Spleen (tissue), 11 donors: ENCODE measurements around the gene DRAXIN. TPM values are rescaled to one million over a fixed set of nuclear protein-coding genes. Genes with fewer than 3 reads are reported as not detected.

Experiments
- DNase-seq: peaks from one replicate; pipeline ENCODE4 v3.0.0-alpha.2; 2020
- H3K27ac ChIP-seq, 8 donors: fragments of 200-600 bp; sonication (generic) in 7 of 8; 1 replicate in 4 of 8; 2 replicates in 4 of 8; pipeline versions ENCODE4 v1.5.0 to v1.8.0; 2016 to 2021; ENCODE audit warnings: inconsistent platforms in 4 of 8, mild to moderate bottlenecking in 4 of 8, moderate library complexity in 1 of 8
- H3K27me3 ChIP-seq, 7 donors: fragments of 200-600 bp; sonication (generic) in 6 of 7; replicated peaks in 1 of 7; 1 replicate in 4 of 7; 2 replicates in 3 of 7; pipeline versions ENCODE4 v1.5.0 to v1.8.0; 2016 to 2021; ENCODE audit warnings: inconsistent platforms in 3 of 7, mild to moderate bottlenecking in 1 of 7
- H3K36me3 ChIP-seq, 6 donors: fragments of 200-600 bp; sonication (generic) in 5 of 6; 1 replicate in 4 of 6; 2 replicates in 2 of 6; pipeline versions ENCODE4 v1.5.0 to v1.8.0; 2016 to 2021; ENCODE audit warnings: inconsistent platforms in 2 of 6
- H3K4me1 ChIP-seq, 6 donors: fragments of 200-600 bp; sonication (generic) in 5 of 6; 1 replicate in 3 of 6; 2 replicates in 3 of 6; pipeline versions ENCODE4 v1.5.0 to v1.8.0; 2016 to 2021; ENCODE audit warnings: inconsistent platforms in 3 of 6
- H3K4me3 ChIP-seq, 8 donors: fragments of 200-600 bp; sonication (generic) in 7 of 8; 1 replicate in 4 of 8; 2 replicates in 4 of 8; pipeline versions ENCODE4 v1.5.0 to v1.8.0; 2016 to 2021; ENCODE audit warnings: inconsistent platforms in 4 of 8, mild to moderate bottlenecking in 4 of 8, moderate library complexity in 2 of 8
- H3K9me3 ChIP-seq, 8 donors: fragments of 200-600 bp; sonication (generic) in 7 of 8; 1 replicate in 4 of 8; 2 replicates in 4 of 8; pipeline versions ENCODE4 v1.5.0 to v1.8.0; 2016 to 2021; ENCODE audit warnings: inconsistent platforms in 4 of 8
- POLR2A ChIP-seq, 3 donors: fragments of 450-650 bp; IDR thresholded peaks; one replicate each; pipeline ENCODE4 v1.5.1; 2017; ENCODE audit warnings: antibody characterized with exemption in 3 of 3, mild to moderate bottlenecking in 1 of 3
- POLR2AphosphoS5 ChIP-seq, 3 donors: sonication (generic); formaldehyde crosslinking; IDR thresholded peaks; one replicate each; pipeline ENCODE4 v1.5.1; 2017; ENCODE audit warnings: antibody characterized with exemption in 3 of 3
- WGBS, 5 donors: extraction: QIAGEN DNeasy Blood & Tissue Kit in 3 of 5; methylation state at CpG; one replicate each; pipeline versions ENCODE4 v1.1.5 to v1.1.7; 2013 to 2018; 5-methylcytosine and 5-hydroxymethylcytosine counted together
- intact Hi-C: fragments of 100-400 bp; cut with DNase I; formaldehyde crosslinking; loops from one replicate; pipeline ENCODE4 v1.15.0; 2023; ENCODE audit warnings: low total_unique reads
- polyA plus RNA-seq, 3 donors: library from polyadenylated mRNA; stranded (reverse); fragments of 200-250 nt; gene quantifications; one replicate each; pipeline ENCODE4 v1.2.1, GENCODE V29; 2013
- total RNA-seq, 7 donors: library from RNA; depleted of rRNA in 3 of 7; stranded (reverse); fragments of >200 nt in 3 of 7; fragmentation: NEBNext Ultra II Directional in 4 of 7; extraction: Animal tissue kit (Norgen Biotek cat#: 25700) in 4 of 7; gene quantifications; one replicate each; pipeline versions ENCODE4 v1.1.0 to v1.2.1, GENCODE V29; 2016 to 2021
- TF ChIP-seq, protein P1 (sequence below), 11 experiments: fragments of 200-600 bp in 7 of 11; fragments of 450-650 bp in 4 of 11; sonication (generic) in 4 of 11; IDR thresholded peaks in 8 of 11; conservative IDR thresholded peaks in 3 of 11; 1 replicate in 7 of 11; 2 replicates in 4 of 11; pipeline versions ENCODE4 v1.4.0 to v1.8.0; 2016 to 2021; ENCODE audit warnings: antibody characterized with exemption in 11 of 11, inconsistent platforms in 4 of 11, mild to moderate bottlenecking in 1 of 11
- donor health status: healthy with polysubstance abuse.
- donor health status: DM: no; HTN: no; CAD: no; lungs with moderate emphysema.
- donor health status: DM: no; HTN: no; CAD: no.
- donor health status: Bipolar disorder and iron deficiency.
- donor health status: healthy.
- donor health status: DM: no; HTN: no; CAD: no.
- donor health status: DM: yes; HTN: yes; CAD: no.

DRAXIN gene
- total and polyA plus RNA-seq, 10 donors: 0.04 to 0.37 (median 0.10) TPM; not detected in 3

DNA sequence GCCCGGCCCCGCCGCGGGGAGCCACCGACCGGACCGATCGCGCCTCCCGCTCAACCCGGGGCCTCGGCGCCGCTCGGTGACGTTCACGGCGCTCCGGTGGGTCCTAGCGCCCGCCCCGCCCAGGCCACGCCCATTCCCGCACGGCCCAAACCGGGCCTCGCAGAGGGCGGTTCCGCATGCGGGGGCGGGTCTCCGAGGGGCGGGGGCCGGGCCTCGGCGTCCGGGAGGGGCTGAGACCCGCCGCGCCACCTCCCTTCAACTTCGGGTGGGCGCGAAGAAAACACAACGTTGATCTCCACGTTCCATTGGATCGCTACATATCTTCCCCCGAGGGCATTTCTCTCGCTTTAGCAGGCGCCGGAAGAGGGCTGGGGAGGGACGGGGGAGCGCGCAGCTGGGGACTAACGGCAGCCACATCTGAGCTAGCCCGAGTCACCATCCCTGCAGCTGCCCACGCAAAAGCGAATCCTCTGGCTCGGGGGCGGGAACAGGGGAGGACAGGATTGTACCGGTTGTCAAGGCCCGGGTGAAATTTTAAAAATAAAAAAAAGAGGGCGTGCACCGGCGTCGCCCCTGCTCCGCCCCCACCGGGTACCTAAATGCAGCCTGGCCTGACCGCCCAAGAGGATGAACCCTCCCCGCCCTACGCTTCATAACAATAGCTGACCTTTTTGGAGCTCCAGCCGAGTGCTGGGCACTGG, 10.3 kb upstream of the DRAXIN start, which contains the start of gene MAD2L2:
TSS of gene MAD2L2 (minus strand) at position 78 of the 701 bp plus-strand sequence. CDS start 547 bp downstream, outside the sequence.
- peak; percentile 97 for DNase-seq
- H3K9me3 ChIP-seq: no peaks in the 10 kb centered on the region
- H3K36me3 ChIP-seq: peaks cover 0 to 16% (median 9%) of the 10 kb centered on the region in 6 donors
- peaks cover 4 to 44% (median 27%) of the 10 kb centered on the region in 6 donors for H3K4me1 ChIP-seq
- H3K27ac ChIP-seq: peak within 1 kb of the TSS; percentile 83 to 92 (median 88)
- intact Hi-C loops: no loop called here
- H3K27me3 ChIP-seq: peaks cover 0 to 31% (median 0%) of the 10 kb centered on the region in 7 donors
- TF ChIP-seq, protein P1, sequence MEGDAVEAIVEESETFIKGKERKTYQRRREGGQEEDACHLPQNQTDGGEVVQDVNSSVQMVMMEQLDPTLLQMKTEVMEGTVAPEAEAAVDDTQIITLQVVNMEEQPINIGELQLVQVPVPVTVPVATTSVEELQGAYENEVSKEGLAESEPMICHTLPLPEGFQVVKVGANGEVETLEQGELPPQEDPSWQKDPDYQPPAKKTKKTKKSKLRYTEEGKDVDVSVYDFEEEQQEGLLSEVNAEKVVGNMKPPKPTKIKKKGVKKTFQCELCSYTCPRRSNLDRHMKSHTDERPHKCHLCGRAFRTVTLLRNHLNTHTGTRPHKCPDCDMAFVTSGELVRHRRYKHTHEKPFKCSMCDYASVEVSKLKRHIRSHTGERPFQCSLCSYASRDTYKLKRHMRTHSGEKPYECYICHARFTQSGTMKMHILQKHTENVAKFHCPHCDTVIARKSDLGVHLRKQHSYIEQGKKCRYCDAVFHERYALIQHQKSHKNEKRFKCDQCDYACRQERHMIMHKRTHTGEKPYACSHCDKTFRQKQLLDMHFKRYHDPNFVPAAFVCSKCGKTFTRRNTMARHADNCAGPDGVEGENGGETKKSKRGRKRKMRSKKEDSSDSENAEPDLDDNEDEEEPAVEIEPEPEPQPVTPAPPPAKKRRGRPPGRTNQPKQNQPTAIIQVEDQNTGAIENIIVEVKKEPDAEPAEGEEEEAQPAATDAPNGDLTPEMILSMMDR (IDR thresholded peaks at IDR 0.05 in 8 of 11, conservative IDR thresholded peaks at IDR 0.05 in 3 of 11): peak in 2 of 11 experiments; percentile 7 to 31
- TF ChIP-seq POLR2A (IDR thresholded peaks at IDR 0.05) (no peak), POLR2AphosphoS5 (IDR thresholded peaks at IDR 0.05) (peak; percentile 90 to 92 (median 91))
- 0 to 1% (median 1%) methylated on average over 46 to 71 of the region's 71 CpGs for WGBS, 5 donors
- H3K4me3 ChIP-seq: peak within 1 kb of the TSS; percentile 71 to 98 (median 82)

DNA sequence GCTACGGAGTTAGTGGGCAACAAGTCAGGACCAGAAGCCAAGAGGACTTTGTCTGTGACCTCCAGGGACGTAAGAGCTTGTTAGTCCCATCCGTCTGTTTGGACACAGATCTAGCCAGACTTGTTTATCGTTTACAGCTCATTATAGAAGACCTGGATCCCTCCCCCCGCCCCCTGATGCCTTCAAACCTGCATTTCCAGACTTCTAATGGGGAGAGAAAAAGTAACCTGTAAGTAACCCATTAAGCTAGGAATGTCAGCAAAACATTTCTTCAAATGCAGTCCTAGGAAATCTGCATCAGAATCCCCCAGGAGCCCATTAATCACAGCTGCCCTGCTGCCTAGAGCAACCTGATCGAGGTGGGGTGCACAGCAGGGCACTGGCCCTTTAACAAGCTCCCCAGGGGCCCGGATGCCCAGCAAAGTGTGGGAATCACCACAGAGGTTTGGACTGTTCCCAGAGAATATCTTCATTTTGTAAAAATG, 9.2 kb upstream of the DRAXIN start:
- H3K4me1 ChIP-seq: peaks cover 4 to 39% (median 27%) of the 10 kb centered on the region in 6 donors
- H3K4me3 ChIP-seq: peak overlapping the region in 2 of 8 donors; percentile 71 to 84
- TF ChIP-seq, protein P1 (IDR thresholded peaks at IDR 0.05 in 8 of 11, conservative IDR thresholded peaks at IDR 0.05 in 3 of 11): no peak
- TF ChIP-seq POLR2AphosphoS5 (IDR thresholded peaks at IDR 0.05) (no peak), POLR2A (IDR thresholded peaks at IDR 0.05) (no peak)
- WGBS, 5 donors: 54 to 67% (median 66%) methylated on average over 7 of the region's 7 CpGs
- peaks cover 0 to 38% (median 0%) of the 10 kb centered on the region in 7 donors for H3K27me3 ChIP-seq
- DNase-seq: no peak
- no peaks in the 10 kb centered on the region for H3K9me3 ChIP-seq
- H3K27ac ChIP-seq: peak overlapping the region in 1 of 8 donors; percentile 92
- intact Hi-C loops: no loop called here
- H3K36me3 ChIP-seq: peaks cover 0 to 5% (median 2%) of the 10 kb centered on the region in 6 donors

DNA sequence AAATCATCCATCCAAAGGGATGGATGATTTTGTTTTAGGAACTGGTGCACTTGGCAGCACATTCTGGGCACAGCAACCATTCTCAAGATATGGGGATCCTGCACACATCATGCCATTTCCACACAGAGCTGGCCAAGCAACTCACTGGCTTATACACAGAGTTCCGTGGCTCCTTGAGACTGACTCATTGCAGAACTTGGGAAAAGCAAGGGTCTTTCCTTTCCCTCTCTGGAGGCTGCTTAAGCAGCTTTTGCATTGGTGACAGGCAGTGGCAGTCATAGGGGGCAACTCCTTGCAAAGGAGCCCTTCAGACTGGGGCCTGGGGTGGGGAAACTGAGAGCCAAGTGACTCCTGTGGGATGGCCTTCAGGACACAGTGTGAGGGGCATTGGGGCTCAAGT, 8.7 kb upstream of the DRAXIN start:
- WGBS, 5 donors: 50 to 81% (median 71%) methylated on average over 1 of the region's 1 CpG
- H3K4me1 ChIP-seq: peaks cover 4 to 36% (median 27%) of the 10 kb centered on the region in 6 donors
- peaks cover 0 to 43% (median 0%) of the 10 kb centered on the region in 7 donors for H3K27me3 ChIP-seq
- H3K9me3 ChIP-seq: no peaks in the 10 kb centered on the region
- DNase-seq: no peak
- H3K27ac ChIP-seq: no peak overlapping the region
- TF ChIP-seq POLR2A (IDR thresholded peaks at IDR 0.05) (no peak), POLR2AphosphoS5 (IDR thresholded peaks at IDR 0.05) (no peak)
- TF ChIP-seq, protein P1 (IDR thresholded peaks at IDR 0.05 in 8 of 11, conservative IDR thresholded peaks at IDR 0.05 in 3 of 11): no peak
- H3K4me3 ChIP-seq: no peak overlapping the region
- H3K36me3 ChIP-seq: peaks cover 0 to under 1% (median 0%) of the 10 kb centered on the region in 6 donors
- intact Hi-C loops: no loop called here

DNA sequence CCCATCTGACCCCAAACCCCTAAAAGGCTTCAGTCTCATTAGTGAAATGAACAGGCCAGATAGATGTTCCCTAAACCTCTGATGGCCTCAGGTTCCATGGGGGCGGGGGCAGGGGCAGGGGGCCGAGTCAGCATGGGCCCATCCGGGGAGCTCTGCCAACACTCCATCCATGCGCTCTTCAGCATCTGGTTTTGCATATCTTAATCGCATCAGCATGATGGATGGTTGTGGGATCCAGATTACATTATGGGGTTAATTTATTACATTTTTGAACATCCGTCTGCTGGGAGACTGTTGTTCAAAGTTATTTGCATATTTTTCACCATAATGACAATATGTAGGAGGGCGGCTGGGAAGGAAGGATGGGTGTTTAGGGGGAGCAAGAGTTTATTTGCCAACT, 7.4 kb upstream of the DRAXIN start:
- H3K27me3 ChIP-seq: peaks cover 0 to 56% (median 8%) of the 10 kb centered on the region in 7 donors
- no peaks in the 10 kb centered on the region for H3K9me3 ChIP-seq
- DNase-seq: no peak
- no peaks in the 10 kb centered on the region for H3K36me3 ChIP-seq
- 63 to 74% (median 64%) methylated on average over 7 of the region's 7 CpGs for WGBS, 5 donors
- intact Hi-C loops: no loop called here
- TF ChIP-seq, protein P1 (IDR thresholded peaks at IDR 0.05 in 8 of 11, conservative IDR thresholded peaks at IDR 0.05 in 3 of 11): no peak
- TF ChIP-seq POLR2A (IDR thresholded peaks at IDR 0.05): no peak
- TF ChIP-seq POLR2AphosphoS5 (IDR thresholded peaks at IDR 0.05): no peak
- no peak overlapping the region for H3K4me3 ChIP-seq
- H3K4me1 ChIP-seq: peaks cover 4 to 27% (median 24%) of the 10 kb centered on the region in 6 donors
- no peak overlapping the region for H3K27ac ChIP-seq
